A549 (cell line): Measurements from ENCODE around the gene ASZ1. TPM values are rescaled to one million over a fixed set of nuclear protein-coding genes. Genes with fewer than 3 reads are reported as not detected.

ENCODE experiments used
- ATAC-seq, 2 experiments: fragments of 200-7000 bp in 1 of 2; fragments of >200 bp in 1 of 2; cut with Nextera tagmentation in 1 of 2; cut with Tn5 transposase in 1 of 2; 3 replicates each; pipeline versions ENCODE4 v1.8.0 to v1.9.1; 2018 to 2020; ENCODE audit warnings: mild to moderate bottlenecking in 1 of 2, moderate library complexity in 1 of 2
- CTCF ChIA-PET: fragments of 300-600 bp; sonication (Branson Sonifier 250); formaldehyde crosslinking; extraction: SDS; loops from one replicate; lab custom pipeline; 2021; ENCODE audit warnings: antibody characterized with exemption, inconsistent platforms; lab: Yijun Ruan, JAX
- POLR2A ChIA-PET: fragments of 350-600 bp; formaldehyde crosslinking; extraction: SDS; loops from one replicate; lab custom pipeline; 2021; ENCODE audit warnings: antibody characterized with exemption, inconsistent platforms; lab: Yijun Ruan, JAX
- DNase-seq, 2 experiments: peaks; one replicate each; pipeline versions ENCODE4 v3.0.0 to v3.0.0-alpha.2; 2011 to 2016; ENCODE audit warnings: low read depth in 1 of 2, low spot score in 1 of 2
- FAIRE-seq: peaks from 2 replicates; lab custom pipeline; 2011; peaks lifted over from hg19 to GRCh38; lab: Jason Lieb, UNC
- H3K27ac ChIP-seq, 2 experiments: fragments of >200 bp; sonication (Bioruptor Twin); formaldehyde crosslinking; 3 replicates each; pipeline ENCODE4 v1.5.1; 2016 to 2017
- H3K4me1 ChIP-seq: fragments of >200 bp; sonication (Bioruptor Twin); formaldehyde crosslinking; 3 replicates; pipeline ENCODE4 v1.6.1; 2016
- H3K4me2 ChIP-seq: fragments of >200 bp; sonication (Bioruptor Twin); formaldehyde crosslinking; 3 replicates; pipeline ENCODE4 v1.6.1; 2016
- H3K4me3 ChIP-seq: fragments of >200 bp; sonication (Bioruptor Twin); formaldehyde crosslinking; 3 replicates; pipeline ENCODE4 v1.5.1; 2016
- H3K9me3 ChIP-seq: fragments of >200 bp; sonication (Bioruptor Twin); formaldehyde crosslinking; 3 replicates; pipeline ENCODE4 v1.6.1; 2016
- CBX2 ChIP-seq: fragments of 200-600 bp; sonication (generic); IDR thresholded peaks from 2 replicates; pipeline ENCODE4 v1.6.1; 2016; ENCODE audit warnings: low read depth, mild to moderate bottlenecking, borderline replicate concordance
- CBX8 ChIP-seq: fragments of 200-600 bp; sonication (generic); IDR thresholded peaks from 2 replicates; pipeline ENCODE4 v1.6.1; 2016
- CHD4 ChIP-seq: fragments of 200-600 bp; sonication (generic); IDR thresholded peaks from 2 replicates; pipeline ENCODE4 v1.6.1; 2016; ENCODE audit warnings: antibody characterized with exemption, mild to moderate bottlenecking, borderline replicate concordance
- EHF ChIP-seq: fragments of 250-450 bp; sonication (Bioruptor Pico); IDR thresholded peaks from 2 replicates; pipeline ENCODE4 v1.5.0; 2020; ENCODE audit warnings: mild to moderate bottlenecking
- EHMT2 ChIP-seq: fragments of 200-600 bp; sonication (generic); IDR thresholded peaks from 2 replicates; pipeline ENCODE4 v1.6.1; 2016; ENCODE audit warnings: antibody characterized with exemption, low read depth, mild to moderate bottlenecking, moderate library complexity
- FOSB ChIP-seq: fragments of 250-450 bp; sonication (Bioruptor Pico); IDR thresholded peaks from 2 replicates; pipeline ENCODE4 v1.5.0; 2020; ENCODE audit warnings: mild to moderate bottlenecking, moderate library complexity
- KDM5A ChIP-seq: fragments of 200-600 bp; sonication (generic); IDR thresholded peaks from 2 replicates; pipeline ENCODE4 v1.6.1; 2016; ENCODE audit warnings: antibody characterized with exemption, mild to moderate bottlenecking
- MAZ ChIP-seq: fragments of 150-350 bp; IDR thresholded peaks from 2 replicates; pipeline ENCODE4 v1.6.1; 2014; ENCODE audit warnings: antibody characterized with exemption, low read depth, low read length, borderline replicate concordance
- NPAS2 ChIP-seq: fragments of 250-450 bp; sonication (Bioruptor Pico); IDR thresholded peaks from 2 replicates; pipeline ENCODE4 v1.8.0; 2022; ENCODE audit warnings: mild to moderate bottlenecking, moderate library complexity, borderline replicate concordance
- NR3C1 ChIP-seq: fragments of >200 bp; sonication (Bioruptor Twin); formaldehyde crosslinking; IDR thresholded peaks from 3 replicates; pipeline ENCODE4 v1.6.1; 2017
- POLR2A ChIP-seq: IDR thresholded peaks from 2 replicates; pipeline ENCODE4 v1.6.1; 2012; ENCODE audit warnings: mild to moderate bottlenecking, low read length
- RARB ChIP-seq: fragments of 250-450 bp; sonication (Bioruptor Pico); IDR thresholded peaks from 2 replicates; pipeline ENCODE4 v1.8.0; 2021; ENCODE audit warnings: mild to moderate bottlenecking, moderate library complexity
- RCOR1 ChIP-seq: fragments of 150-350 bp; IDR thresholded peaks from 2 replicates; pipeline ENCODE4 v1.6.1; 2014; ENCODE audit warnings: antibody characterized with exemption, low read length, low read depth
- RFX5 ChIP-seq: fragments of 450-650 bp; IDR thresholded peaks from 2 replicates; pipeline ENCODE4 v1.7.1; 2014; ENCODE audit warnings: antibody characterized with exemption, mild to moderate bottlenecking, moderate library complexity
- SREBF2 ChIP-seq: fragments of 450-650 bp; IDR thresholded peaks from 2 replicates; pipeline ENCODE4 v1.6.1; 2014; ENCODE audit warnings: mild to moderate bottlenecking, moderate library complexity
- ZFP36 ChIP-seq: fragments of 450-650 bp; IDR thresholded peaks from 2 replicates; pipeline ENCODE4 v1.6.1; 2014; ENCODE audit warnings: borderline replicate concordance; ENCODE audit not compliant: partially characterized antibody
- ZNF302 ChIP-seq: fragments of 250-450 bp; sonication (Bioruptor Pico); IDR thresholded peaks from 2 replicates; pipeline ENCODE4 v1.9.0; 2021; ENCODE audit warnings: inconsistent platforms, mild to moderate bottlenecking, moderate library complexity
- ZSCAN20 ChIP-seq: fragments of 250-450 bp; sonication (Bioruptor Pico); IDR thresholded peaks from 2 replicates; pipeline ENCODE4 v1.8.0; 2022; ENCODE audit warnings: mild to moderate bottlenecking, moderate library complexity
- WGBS: methylation state at CpG from one replicate; pipeline ENCODE4 v1.1.6; 2017; ENCODE audit errors: missing lambda C conversion rate; 5-methylcytosine and 5-hydroxymethylcytosine counted together
- polyA plus RNA-seq, 4 experiments: library from polyadenylated mRNA; depleted of rRNA in 3 of 4; stranded (reverse); fragments of >200 nt; fragmentation: RNase III in 1 of 4; extraction: RNeasy Plus Mini Kit Qiagen cat#74134 plus additional on column Dnase treatment in 1 of 4; gene quantifications; 2 replicates in 3 of 4; 3 replicates in 1 of 4; pipeline ENCODE4 v1.2.3, GENCODE V29; 2011 to 2017
- TF ChIP-seq, protein P1 (sequence below): fragments of 150-350 bp; IDR thresholded peaks from 2 replicates; pipeline ENCODE4 v1.6.1; 2014; ENCODE audit warnings: low read depth, mild to moderate bottlenecking, low read length
- TF ChIP-seq, protein P2 (sequence below): fragments of >200 bp; sonication (Bioruptor Twin); formaldehyde crosslinking; IDR thresholded peaks from 3 replicates; pipeline ENCODE4 v1.5.1; 2016
- TF ChIP-seq, protein P3 (sequence below): fragments of 200-600 bp; sonication (generic); IDR thresholded peaks from 2 replicates; pipeline ENCODE4 v1.6.1; 2016; ENCODE audit warnings: antibody characterized with exemption, mild to moderate bottlenecking, moderate library complexity

The ASZ1 gene
- polyA plus RNA-seq, 2 of the 4 experiments (the other 2 are of a cell fraction): not detected

DNA sequence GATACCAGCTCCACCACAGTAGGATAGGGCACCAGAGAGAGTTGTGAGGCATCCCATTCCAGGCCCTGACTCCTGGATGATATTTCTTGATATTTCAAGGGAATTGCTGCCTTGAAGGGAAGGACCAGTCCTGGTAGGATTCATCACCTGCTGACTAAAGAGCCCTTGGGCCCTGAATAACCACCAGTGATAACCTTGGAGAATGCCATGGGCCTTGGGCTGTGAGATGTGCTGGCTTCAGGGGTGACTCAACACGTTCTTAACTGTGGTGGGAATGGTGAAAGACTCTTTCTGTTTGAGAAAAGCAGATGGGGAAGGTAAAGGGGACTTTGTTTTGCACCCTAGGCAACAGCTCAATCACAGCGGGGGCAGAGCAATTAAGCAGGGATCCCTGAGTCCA, 21.4 kb upstream of the ASZ1 start:
- POLR2A ChIA-PET: no interaction called here
- H3K27ac ChIP-seq: no peak overlapping the region
- WGBS: 50% methylated on average over 2 of the region's 2 CpGs

DNA sequence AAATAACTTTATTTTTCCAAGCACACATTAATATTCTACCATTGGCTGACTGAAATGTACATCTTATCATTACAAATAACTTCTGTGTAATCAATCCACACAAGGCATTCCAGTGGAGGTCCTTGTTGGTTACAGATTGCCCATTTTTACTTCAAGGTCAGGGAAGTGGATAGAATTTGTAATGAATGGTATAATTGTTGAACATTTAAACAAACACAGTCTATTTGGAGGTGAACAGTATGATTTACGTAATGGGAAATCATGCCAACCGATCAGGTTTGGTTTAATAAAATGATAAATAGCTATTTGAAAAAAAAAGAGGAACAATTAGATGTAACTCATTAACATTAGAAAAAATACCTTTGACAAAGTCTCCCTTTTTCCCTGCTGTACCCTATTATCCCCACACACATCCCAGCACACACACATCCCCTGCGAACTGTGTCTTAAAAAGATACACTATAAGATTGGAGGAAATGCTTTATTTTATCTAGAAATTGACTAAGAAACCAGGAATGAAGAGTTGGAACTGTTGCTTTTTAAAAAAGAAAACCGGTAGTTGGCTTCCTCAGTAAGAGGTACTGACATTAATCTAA, 19.0 kb upstream of the ASZ1 start:
- 71% methylated on average over 4 of the region's 4 CpGs for WGBS
- Histone ChIP-seq H3K4me3 (no peak overlapping the region), H3K4me2 (no peak overlapping the region), H3K9me3 (no peaks in the 10 kb centered on the region), H3K27ac (no peak overlapping the region), H3K4me1 (no peaks in the 10 kb centered on the region)
- ChIA-PET POLR2A (no interaction called here), CTCF (no interaction called here)
- ATAC-seq (no peak), FAIRE-seq (no peak), DNase-seq (no peak)
- TF ChIP-seq, protein P1, sequence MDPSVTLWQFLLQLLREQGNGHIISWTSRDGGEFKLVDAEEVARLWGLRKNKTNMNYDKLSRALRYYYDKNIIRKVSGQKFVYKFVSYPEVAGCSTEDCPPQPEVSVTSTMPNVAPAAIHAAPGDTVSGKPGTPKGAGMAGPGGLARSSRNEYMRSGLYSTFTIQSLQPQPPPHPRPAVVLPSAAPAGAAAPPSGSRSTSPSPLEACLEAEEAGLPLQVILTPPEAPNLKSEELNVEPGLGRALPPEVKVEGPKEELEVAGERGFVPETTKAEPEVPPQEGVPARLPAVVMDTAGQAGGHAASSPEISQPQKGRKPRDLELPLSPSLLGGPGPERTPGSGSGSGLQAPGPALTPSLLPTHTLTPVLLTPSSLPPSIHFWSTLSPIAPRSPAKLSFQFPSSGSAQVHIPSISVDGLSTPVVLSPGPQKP: no peak
- TF ChIP-seq CBX8: no peak
- no peak for TF ChIP-seq SREBF2
- TF ChIP-seq POLR2A: no peak
- TF ChIP-seq, protein P2, sequence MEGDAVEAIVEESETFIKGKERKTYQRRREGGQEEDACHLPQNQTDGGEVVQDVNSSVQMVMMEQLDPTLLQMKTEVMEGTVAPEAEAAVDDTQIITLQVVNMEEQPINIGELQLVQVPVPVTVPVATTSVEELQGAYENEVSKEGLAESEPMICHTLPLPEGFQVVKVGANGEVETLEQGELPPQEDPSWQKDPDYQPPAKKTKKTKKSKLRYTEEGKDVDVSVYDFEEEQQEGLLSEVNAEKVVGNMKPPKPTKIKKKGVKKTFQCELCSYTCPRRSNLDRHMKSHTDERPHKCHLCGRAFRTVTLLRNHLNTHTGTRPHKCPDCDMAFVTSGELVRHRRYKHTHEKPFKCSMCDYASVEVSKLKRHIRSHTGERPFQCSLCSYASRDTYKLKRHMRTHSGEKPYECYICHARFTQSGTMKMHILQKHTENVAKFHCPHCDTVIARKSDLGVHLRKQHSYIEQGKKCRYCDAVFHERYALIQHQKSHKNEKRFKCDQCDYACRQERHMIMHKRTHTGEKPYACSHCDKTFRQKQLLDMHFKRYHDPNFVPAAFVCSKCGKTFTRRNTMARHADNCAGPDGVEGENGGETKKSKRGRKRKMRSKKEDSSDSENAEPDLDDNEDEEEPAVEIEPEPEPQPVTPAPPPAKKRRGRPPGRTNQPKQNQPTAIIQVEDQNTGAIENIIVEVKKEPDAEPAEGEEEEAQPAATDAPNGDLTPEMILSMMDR: no peak
- TF ChIP-seq FOSB: no peak
- no peak for TF ChIP-seq ZFP36
- no peak for TF ChIP-seq MAZ
- TF ChIP-seq EHF (CRISPR knock-in tag): no peak
- no peak for TF ChIP-seq RCOR1
- TF ChIP-seq CBX2: no peak
- TF ChIP-seq ZNF302 (CRISPR knock-in tag): no peak
- no peak for TF ChIP-seq CHD4
- TF ChIP-seq RFX5: no peak
- TF ChIP-seq, protein P3, sequence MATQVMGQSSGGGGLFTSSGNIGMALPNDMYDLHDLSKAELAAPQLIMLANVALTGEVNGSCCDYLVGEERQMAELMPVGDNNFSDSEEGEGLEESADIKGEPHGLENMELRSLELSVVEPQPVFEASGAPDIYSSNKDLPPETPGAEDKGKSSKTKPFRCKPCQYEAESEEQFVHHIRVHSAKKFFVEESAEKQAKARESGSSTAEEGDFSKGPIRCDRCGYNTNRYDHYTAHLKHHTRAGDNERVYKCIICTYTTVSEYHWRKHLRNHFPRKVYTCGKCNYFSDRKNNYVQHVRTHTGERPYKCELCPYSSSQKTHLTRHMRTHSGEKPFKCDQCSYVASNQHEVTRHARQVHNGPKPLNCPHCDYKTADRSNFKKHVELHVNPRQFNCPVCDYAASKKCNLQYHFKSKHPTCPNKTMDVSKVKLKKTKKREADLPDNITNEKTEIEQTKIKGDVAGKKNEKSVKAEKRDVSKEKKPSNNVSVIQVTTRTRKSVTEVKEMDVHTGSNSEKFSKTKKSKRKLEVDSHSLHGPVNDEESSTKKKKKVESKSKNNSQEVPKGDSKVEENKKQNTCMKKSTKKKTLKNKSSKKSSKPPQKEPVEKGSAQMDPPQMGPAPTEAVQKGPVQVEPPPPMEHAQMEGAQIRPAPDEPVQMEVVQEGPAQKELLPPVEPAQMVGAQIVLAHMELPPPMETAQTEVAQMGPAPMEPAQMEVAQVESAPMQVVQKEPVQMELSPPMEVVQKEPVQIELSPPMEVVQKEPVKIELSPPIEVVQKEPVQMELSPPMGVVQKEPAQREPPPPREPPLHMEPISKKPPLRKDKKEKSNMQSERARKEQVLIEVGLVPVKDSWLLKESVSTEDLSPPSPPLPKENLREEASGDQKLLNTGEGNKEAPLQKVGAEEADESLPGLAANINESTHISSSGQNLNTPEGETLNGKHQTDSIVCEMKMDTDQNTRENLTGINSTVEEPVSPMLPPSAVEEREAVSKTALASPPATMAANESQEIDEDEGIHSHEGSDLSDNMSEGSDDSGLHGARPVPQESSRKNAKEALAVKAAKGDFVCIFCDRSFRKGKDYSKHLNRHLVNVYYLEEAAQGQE: no peak
- no peak for TF ChIP-seq NR3C1
- no peak for TF ChIP-seq EHMT2
- TF ChIP-seq KDM5A: no peak
- TF ChIP-seq ZSCAN20 (CRISPR knock-in tag): no peak
- no peak for TF ChIP-seq RARB (CRISPR knock-in tag)

More for the DNA sequence above, 21.4 kb upstream of the ASZ1 start:
- no peak overlapping the region for H3K4me3 ChIP-seq
- ATAC-seq: no peak
- no peaks in the 10 kb centered on the region for H3K9me3 ChIP-seq
- H3K4me2 ChIP-seq: no peak overlapping the region
- CTCF ChIA-PET: interaction anchor here (1.1 to 1.8 kb wide), 2 partner anchors 10 to 267 kb away, joined by 3 to 6 read pairs; no protein-coding TSS in a partner anchor
- no peak for DNase-seq
- no peak for FAIRE-seq
- H3K4me1 ChIP-seq: no peaks in the 10 kb centered on the region
- TF ChIP-seq NPAS2 (CRISPR knock-in tag): no peak
